WTC11 (cell line): Measurements from ENCODE around the gene CRYBG3. TPM values are rescaled to one million over a fixed set of nuclear protein-coding genes. Genes with fewer than 3 reads are reported as not detected.

ENCODE experiments used
- ATAC-seq: fragments of 200-7000 bp; cut with Tn5 transposase; 2 replicates; pipeline ENCODE4 v1.10.0; 2021; ENCODE audit warnings: mild to moderate bottlenecking, moderate library complexity
- CTCF ChIA-PET: fragments of 300-600 bp; sonication (Branson Sonifier 250); formaldehyde crosslinking; loops from one replicate; lab custom pipeline; 2021; ENCODE audit warnings: antibody characterized with exemption; lab: Charles Lee
- POLR2A ChIA-PET: fragments of 350-600 bp; sonication (Branson Sonifier 250); formaldehyde crosslinking; loops from one replicate; lab custom pipeline; 2021; ENCODE audit warnings: antibody characterized with exemption; lab: Charles Lee
- DNase-seq: peaks from one replicate; pipeline ENCODE4 v3.0.0; 2021; ENCODE audit warnings: low spot score
- H3K27ac Mint-ChIP-seq: 2 replicates; pipeline ENCODE4 v1.8.0; 2021; ENCODE audit warnings: mixed read lengths
- H3K27me3 Mint-ChIP-seq: 2 replicates; pipeline ENCODE4 v1.8.0; 2021; ENCODE audit warnings: low read depth, mild to moderate bottlenecking, moderate library complexity, mixed read lengths
- H3K36me3 Mint-ChIP-seq: 2 replicates; pipeline ENCODE4 v1.8.0; 2021; ENCODE audit warnings: mixed read lengths
- H3K4me1 Mint-ChIP-seq: 2 replicates; pipeline ENCODE4 v1.8.0; 2022; ENCODE audit warnings: mixed read lengths
- H3K4me3 Mint-ChIP-seq: 2 replicates; pipeline ENCODE4 v1.8.0; 2021; ENCODE audit warnings: mild to moderate bottlenecking, moderate library complexity, mixed read lengths
- H3K9me3 Mint-ChIP-seq: 2 replicates; pipeline ENCODE4 v1.8.0; 2021; ENCODE audit warnings: mixed read lengths
- ARID4B ChIP-seq: sonication (generic); formaldehyde crosslinking; IDR thresholded peaks from 2 replicates; pipeline ENCODE4 v1.8.0; 2023; ENCODE audit warnings: missing genetic modification reagents, mild to moderate bottlenecking, borderline replicate concordance
- ATF1 ChIP-seq: sonication (generic); formaldehyde crosslinking; IDR thresholded peaks from 2 replicates; pipeline ENCODE4 v1.8.1; 2023; ENCODE audit warnings: mild to moderate bottlenecking, moderate library complexity, missing genetic modification reagents
- FOXJ3 ChIP-seq: sonication (generic); formaldehyde crosslinking; IDR thresholded peaks from 2 replicates; pipeline ENCODE4 v1.9.0; 2021; ENCODE audit warnings: missing genetic modification reagents, mild to moderate bottlenecking, borderline replicate concordance
- FOXP4 ChIP-seq: sonication (generic); formaldehyde crosslinking; IDR thresholded peaks from 2 replicates; pipeline ENCODE4 v1.8.0; 2022; ENCODE audit warnings: mild to moderate bottlenecking, missing genetic modification reagents
- GTF2I ChIP-seq: fragments of 250-450 bp; sonication (Bioruptor Pico); conservative IDR thresholded peaks from 2 replicates; pipeline ENCODE4 v1.4.0; 2021; ENCODE audit warnings: mild to moderate bottlenecking
- IRF2 ChIP-seq: sonication (generic); formaldehyde crosslinking; IDR thresholded peaks from 2 replicates; pipeline ENCODE4 v1.8.0; 2022; ENCODE audit warnings: low read depth, missing genetic modification reagents, borderline replicate concordance
- JUN ChIP-seq: sonication (generic); formaldehyde crosslinking; IDR thresholded peaks from 2 replicates; pipeline ENCODE4 v1.8.0; 2023; ENCODE audit warnings: mild to moderate bottlenecking, missing genetic modification reagents
- KAT7 ChIP-seq: sonication (generic); formaldehyde crosslinking; IDR thresholded peaks from 2 replicates; pipeline ENCODE4 v1.8.1; 2023; ENCODE audit warnings: missing genetic modification reagents, mild to moderate bottlenecking, borderline replicate concordance
- MLX ChIP-seq: sonication (generic); formaldehyde crosslinking; IDR thresholded peaks from 2 replicates; pipeline ENCODE4 v1.8.1; 2023; ENCODE audit warnings: mild to moderate bottlenecking, missing genetic modification reagents, moderate library complexity
- NR3C1 ChIP-seq: sonication (generic); formaldehyde crosslinking; conservative IDR thresholded peaks from 2 replicates; pipeline ENCODE4 v1.8.1; 2023; ENCODE audit warnings: low read depth, mild to moderate bottlenecking, missing genetic modification reagents
- OVOL2 ChIP-seq: fragments of 250-450 bp; sonication (Bioruptor Pico); IDR thresholded peaks from 2 replicates; pipeline ENCODE4 v1.9.0; 2021; ENCODE audit warnings: mild to moderate bottlenecking, borderline replicate concordance
- TEAD4 ChIP-seq: sonication (generic); formaldehyde crosslinking; IDR thresholded peaks from 2 replicates; pipeline ENCODE4 v1.8.0; 2022; ENCODE audit warnings: mild to moderate bottlenecking, missing genetic modification reagents
- TP53 ChIP-seq: sonication (generic); formaldehyde crosslinking; IDR thresholded peaks from 2 replicates; pipeline ENCODE4 v1.8.1; 2023; ENCODE audit warnings: mild to moderate bottlenecking, missing genetic modification reagents
- ZBTB43 ChIP-seq: sonication (generic); formaldehyde crosslinking; IDR thresholded peaks from 2 replicates; pipeline ENCODE4 v1.8.1; 2023; ENCODE audit warnings: mild to moderate bottlenecking, missing genetic modification reagents
- ZNF416 ChIP-seq: fragments of 250-450 bp; sonication (Bioruptor Pico); IDR thresholded peaks from 2 replicates; pipeline ENCODE4 v1.9.0; 2021; ENCODE audit warnings: mild to moderate bottlenecking, inconsistent platforms
- ZNF532 ChIP-seq: fragments of 250-450 bp; sonication (Bioruptor Pico); IDR thresholded peaks from 2 replicates; pipeline ENCODE4 v1.9.0; 2021; ENCODE audit warnings: mild to moderate bottlenecking, borderline replicate concordance
- total RNA-seq: library from RNA; stranded (reverse); gene quantifications from 3 replicates; pipeline ENCODE4 v1.2.3, GENCODE V29; 2021
- TF ChIP-seq, protein P1 (sequence below): fragments of 250-450 bp; sonication (Bioruptor Pico); IDR thresholded peaks from 2 replicates; pipeline ENCODE4 v1.9.0; 2021; ENCODE audit warnings: mild to moderate bottlenecking
- TF ChIP-seq, protein P2 (sequence below): sonication (generic); formaldehyde crosslinking; IDR thresholded peaks from 2 replicates; pipeline ENCODE4 v1.8.1; 2023; ENCODE audit warnings: mild to moderate bottlenecking, missing genetic modification reagents, moderate library complexity
- TF ChIP-seq, protein P3 (sequence below): sonication (generic); formaldehyde crosslinking; IDR thresholded peaks from 2 replicates; pipeline ENCODE4 v1.8.0; 2023; ENCODE audit warnings: missing genetic modification reagents

Gene CRYBG3
- total RNA-seq, 1 experiment from 2014 or later = 13.6 TPM

GRCh38 chr3:97882975-97883598 is 61.3 kb downstream of the CRYBG3 start:
- no peak overlapping the region for H3K27ac Mint-ChIP-seq
- H3K4me1 Mint-ChIP-seq = no peaks in the 10 kb centered on the region
- DNase-seq = no peak
- TF ChIP-seq FOXP4 (no peak), GTF2I (no peak), JUN (CRISPR knock-in tag) (no peak), KAT7 (CRISPR knock-in tag) (no peak), TEAD4 (CRISPR knock-in tag) (no peak), ZNF416 (CRISPR knock-in tag) (no peak), MLX (no peak), TP53 (CRISPR knock-in tag) (no peak), ZNF532 (CRISPR knock-in tag) (no peak), IRF2 (CRISPR knock-in tag) (no peak), ARID4B (CRISPR knock-in tag) (no peak), FOXJ3 (CRISPR knock-in tag) (no peak), ATF1 (CRISPR knock-in tag) (no peak), OVOL2 (CRISPR knock-in tag) (no peak), ZBTB43 (CRISPR knock-in tag) (no peak), NR3C1 (CRISPR knock-in tag) (no peak)
- TF ChIP-seq, protein P1, sequence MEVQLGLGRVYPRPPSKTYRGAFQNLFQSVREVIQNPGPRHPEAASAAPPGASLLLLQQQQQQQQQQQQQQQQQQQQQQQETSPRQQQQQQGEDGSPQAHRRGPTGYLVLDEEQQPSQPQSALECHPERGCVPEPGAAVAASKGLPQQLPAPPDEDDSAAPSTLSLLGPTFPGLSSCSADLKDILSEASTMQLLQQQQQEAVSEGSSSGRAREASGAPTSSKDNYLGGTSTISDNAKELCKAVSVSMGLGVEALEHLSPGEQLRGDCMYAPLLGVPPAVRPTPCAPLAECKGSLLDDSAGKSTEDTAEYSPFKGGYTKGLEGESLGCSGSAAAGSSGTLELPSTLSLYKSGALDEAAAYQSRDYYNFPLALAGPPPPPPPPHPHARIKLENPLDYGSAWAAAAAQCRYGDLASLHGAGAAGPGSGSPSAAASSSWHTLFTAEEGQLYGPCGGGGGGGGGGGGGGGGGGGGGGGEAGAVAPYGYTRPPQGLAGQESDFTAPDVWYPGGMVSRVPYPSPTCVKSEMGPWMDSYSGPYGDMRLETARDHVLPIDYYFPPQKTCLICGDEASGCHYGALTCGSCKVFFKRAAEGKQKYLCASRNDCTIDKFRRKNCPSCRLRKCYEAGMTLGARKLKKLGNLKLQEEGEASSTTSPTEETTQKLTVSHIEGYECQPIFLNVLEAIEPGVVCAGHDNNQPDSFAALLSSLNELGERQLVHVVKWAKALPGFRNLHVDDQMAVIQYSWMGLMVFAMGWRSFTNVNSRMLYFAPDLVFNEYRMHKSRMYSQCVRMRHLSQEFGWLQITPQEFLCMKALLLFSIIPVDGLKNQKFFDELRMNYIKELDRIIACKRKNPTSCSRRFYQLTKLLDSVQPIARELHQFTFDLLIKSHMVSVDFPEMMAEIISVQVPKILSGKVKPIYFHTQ (CRISPR knock-in tag) = no peak
- TF ChIP-seq, protein P2, sequence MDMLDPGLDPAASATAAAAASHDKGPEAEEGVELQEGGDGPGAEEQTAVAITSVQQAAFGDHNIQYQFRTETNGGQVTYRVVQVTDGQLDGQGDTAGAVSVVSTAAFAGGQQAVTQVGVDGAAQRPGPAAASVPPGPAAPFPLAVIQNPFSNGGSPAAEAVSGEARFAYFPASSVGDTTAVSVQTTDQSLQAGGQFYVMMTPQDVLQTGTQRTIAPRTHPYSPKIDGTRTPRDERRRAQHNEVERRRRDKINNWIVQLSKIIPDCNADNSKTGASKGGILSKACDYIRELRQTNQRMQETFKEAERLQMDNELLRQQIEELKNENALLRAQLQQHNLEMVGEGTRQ (CRISPR knock-in tag) = no peak
- TF ChIP-seq, protein P3, sequence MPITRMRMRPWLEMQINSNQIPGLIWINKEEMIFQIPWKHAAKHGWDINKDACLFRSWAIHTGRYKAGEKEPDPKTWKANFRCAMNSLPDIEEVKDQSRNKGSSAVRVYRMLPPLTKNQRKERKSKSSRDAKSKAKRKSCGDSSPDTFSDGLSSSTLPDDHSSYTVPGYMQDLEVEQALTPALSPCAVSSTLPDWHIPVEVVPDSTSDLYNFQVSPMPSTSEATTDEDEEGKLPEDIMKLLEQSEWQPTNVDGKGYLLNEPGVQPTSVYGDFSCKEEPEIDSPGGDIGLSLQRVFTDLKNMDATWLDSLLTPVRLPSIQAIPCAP (CRISPR knock-in tag) = no peak
- ChIA-PET POLR2A (no interaction called here), CTCF (no interaction called here)
- H3K4me3 Mint-ChIP-seq = no peak overlapping the region
- H3K9me3 Mint-ChIP-seq = no peaks in the 10 kb centered on the region
- H3K27me3 Mint-ChIP-seq = no peaks in the 10 kb centered on the region
- no peak for ATAC-seq
- peaks cover 12% of the 10 kb centered on the region; the same call in 1 of the 2 replicates for H3K36me3 Mint-ChIP-seq
